ENCODE results near the gene CYP39A1. TPM values are rescaled to one million over a fixed set of nuclear protein-coding genes. Genes with fewer than 3 reads are reported as not detected.

Gene CYP39A1
- total RNA-seq (2014; rRNA removed; shearing (Covaris generic)), result 0.11 and 0.19 TPM in 2 replicates

GRCh38 chr6:46652603-46653438 is at the start of gene CYP39A1, which contains the start of gene SLC25A27:
CYP39A1 (minus strand) TSS chr6:46652818; CDS start chr6:46652582, 236 bp downstream.
SLC25A27 (plus strand) TSS chr6:46652975; CDS start chr6:46653193, 218 bp downstream.

GRCh38 chr6:46687619-46688097 is 35.0 kb upstream of the CYP39A1 start, which contains the start of gene TDRD6:
TDRD6 (plus strand) TSS chr6:46687885; CDS start chr6:46688129, 244 bp downstream.

Other genes with a start within 250 kb of the CYP39A1 start
- gene RCAN2, start 161.4 kb downstream of the CYP39A1 start, total RNA-seq (2014; rRNA removed; shearing (Covaris generic)), result 0.05 and 0.34 TPM in 2 replicates
- gene SLC25A27, start 157 bp upstream of the CYP39A1 start, total RNA-seq (2014; rRNA removed; shearing (Covaris generic)), result 10.6 and 15.2 TPM in 2 replicates
- gene TDRD6, start 35.1 kb upstream of the CYP39A1 start, total RNA-seq (2014; rRNA removed; shearing (Covaris generic)), result under 0.01 and 0.03 TPM in 2 replicates
- 1.7 and 2.5 TPM in 2 replicates for gene PLA2G7, start 82.6 kb upstream of the CYP39A1 start, total RNA-seq (2014; rRNA removed; shearing (Covaris generic))
- not detected in 2 replicates for gene ANKRD66, start 94.1 kb upstream of the CYP39A1 start, total RNA-seq (2014; rRNA removed; shearing (Covaris generic))
- gene MEP1A, start 140.6 kb upstream of the CYP39A1 start, total RNA-seq (2014; rRNA removed; shearing (Covaris generic)), result not detected in 2 replicates

Data from A375 (cell line).